IMR-90 (cell line): ENCODE data around the gene RAPGEF1. TPM values are rescaled to one million over a fixed set of nuclear protein-coding genes. Genes with fewer than 3 reads are reported as not detected.

Experiments used
- ATAC-seq: fragments of 200-7000 bp; cut with Tn5 transposase; 2 replicates; pipeline ENCODE4 v1.9.1; 2020; ENCODE audit warnings: low read depth, mild to moderate bottlenecking, moderate library complexity
- BruUV-seq: library from RNA; stranded (reverse); fragments of 400-500 nt; replicated peaks from 2 replicates; lab custom pipeline; 2021; lab: Mats Ljungman, UMichigan
- CTCF ChIA-PET: fragments of 300-600 bp; formaldehyde crosslinking; extraction: SDS; loops from one replicate; lab custom pipeline; 2021; ENCODE audit warnings: antibody characterized with exemption; lab: Yijun Ruan, JAX
- POLR2A ChIA-PET: fragments of 300-600 bp; sonication (Branson Sonifier 250); formaldehyde crosslinking; loops from one replicate; lab custom pipeline; 2022; ENCODE audit warnings: antibody characterized with exemption; ENCODE audit not compliant: unreplicated experiment; lab: Charles Lee
- DNase-seq: peaks from one replicate; pipeline ENCODE4 v3.0.0; 2013
- H2AFZ ChIP-seq: replicated peaks from 2 replicates; pipeline ENCODE3; 2013; ENCODE audit warnings: low read length, mild to moderate bottlenecking; ENCODE audit not compliant: poor library complexity
- H2AK5ac ChIP-seq: 2 replicates; pipeline ENCODE4 v1.6.1; 2013; ENCODE audit warnings: low read depth, low read length, inconsistent platforms
- H2AK9ac ChIP-seq: replicated peaks from 2 replicates; pipeline ENCODE3; 2013; ENCODE audit warnings: mild to moderate bottlenecking, low read depth, low read length, moderate library complexity; ENCODE audit not compliant: poor library complexity
- H2BK120ac ChIP-seq: 2 replicates; pipeline ENCODE4 v1.6.1; 2013; ENCODE audit warnings: low read depth, low read length, inconsistent platforms
- H2BK15ac ChIP-seq: 3 replicates; pipeline ENCODE4 v1.6.1; 2013; ENCODE audit warnings: low read depth, low read length, inconsistent platforms
- H2BK20ac ChIP-seq: 2 replicates; pipeline ENCODE4 v1.6.1; 2013; ENCODE audit warnings: low read depth, mild to moderate bottlenecking, inconsistent platforms, low read length, moderate library complexity
- H2BK5ac ChIP-seq: 2 replicates; pipeline ENCODE4 v1.6.1; 2013; ENCODE audit warnings: mild to moderate bottlenecking, low read depth, low read length, inconsistent platforms; ENCODE audit not compliant: poor library complexity, severe bottlenecking
- H3K14ac ChIP-seq: replicated peaks from 2 replicates; pipeline ENCODE4 v1.6.1; 2013; ENCODE audit warnings: low read depth, low read length, inconsistent platforms
- H3K18ac ChIP-seq: 2 replicates; pipeline ENCODE4 v1.6.1; 2013; ENCODE audit warnings: low read depth, low read length, control low read depth
- H3K23ac ChIP-seq: 2 replicates; pipeline ENCODE4 v1.6.1; 2013; ENCODE audit warnings: low read depth, low read length, inconsistent platforms
- H3K27ac ChIP-seq: 2 replicates; pipeline ENCODE4 v1.5.1; 2013; ENCODE audit warnings: mild to moderate bottlenecking, control low read depth, low read length; ENCODE audit not compliant: insufficient read depth
- H3K27me3 ChIP-seq: 2 replicates; pipeline ENCODE4 v1.6.1; 2013; ENCODE audit warnings: low read length; ENCODE audit not compliant: control insufficient read depth, insufficient read depth
- H3K36me3 ChIP-seq: 2 replicates; pipeline ENCODE4 v1.6.1; 2013; ENCODE audit warnings: low read length, mixed read lengths; ENCODE audit not compliant: control insufficient read depth, insufficient read depth
- H3K4ac ChIP-seq: 2 replicates; pipeline ENCODE4 v1.6.1; 2013; ENCODE audit warnings: low read depth, low read length, inconsistent platforms
- H3K4me1 ChIP-seq: 2 replicates; pipeline ENCODE4 v1.6.1; 2013; ENCODE audit warnings: low read length, mixed read lengths; ENCODE audit not compliant: control insufficient read depth, insufficient read depth
- H3K4me2 ChIP-seq: 2 replicates; pipeline ENCODE4 v1.6.1; 2013; ENCODE audit warnings: low read depth, mild to moderate bottlenecking, control low read depth, low read length, moderate library complexity
- H3K4me3 ChIP-seq: 2 replicates; pipeline ENCODE4 v1.5.1; 2013; ENCODE audit warnings: low read depth, mild to moderate bottlenecking, control low read depth, low read length, moderate library complexity; ENCODE audit not compliant: insufficient read depth
- H3K56ac ChIP-seq: 2 replicates; pipeline ENCODE4 v1.6.1; 2013; ENCODE audit warnings: low read length, inconsistent platforms; ENCODE audit not compliant: insufficient read depth; ENCODE audit errors: extremely low read depth
- H3K79me1 ChIP-seq, 2 experiments: 2 replicates each; pipeline ENCODE4 v1.6.1; 2013; ENCODE audit warnings: low read length in 2 of 2, inconsistent platforms in 1 of 2, low read depth in 1 of 2
- H3K9ac ChIP-seq: 2 replicates; pipeline ENCODE4 v1.6.1; 2013; ENCODE audit warnings: low read depth, low read length, control low read depth
- H3K9me1 ChIP-seq: 2 replicates; pipeline ENCODE4 v1.6.1; 2013; ENCODE audit warnings: low read length, inconsistent platforms; ENCODE audit not compliant: insufficient read depth
- H3K9me3 ChIP-seq: 2 replicates; pipeline ENCODE4 v1.6.1; 2013; ENCODE audit warnings: low read length; ENCODE audit not compliant: control insufficient read depth, insufficient read depth
- H4K20me1 ChIP-seq: 2 replicates; pipeline ENCODE4 v1.6.1; 2013; ENCODE audit warnings: low read length, inconsistent platforms; ENCODE audit not compliant: insufficient read depth
- H4K5ac ChIP-seq: 2 replicates; pipeline ENCODE4 v1.6.1; 2013; ENCODE audit warnings: mild to moderate bottlenecking, low read depth, low read length, control low read depth
- H4K8ac ChIP-seq, 2 experiments: 2 replicates each; pipeline ENCODE4 v1.6.1; 2013; ENCODE audit warnings: low read depth in 2 of 2, low read length in 2 of 2, control low read depth in 1 of 2, inconsistent platforms in 1 of 2
- H4K91ac ChIP-seq: 2 replicates; pipeline ENCODE4 v1.6.1; 2013; ENCODE audit warnings: low read depth, low read length, inconsistent platforms; ENCODE audit not compliant: insufficient read depth
- BHLHE40 ChIP-seq: fragments of 150-350 bp; IDR thresholded peaks from 2 replicates; pipeline ENCODE4 v1.6.1; 2016; ENCODE audit warnings: mild to moderate bottlenecking, low read depth, low read length
- CEBPB ChIP-seq: IDR thresholded peaks from 2 replicates; pipeline ENCODE4 v1.6.1; 2012; ENCODE audit warnings: low read depth, low read length, improper control_type of control experiment
- CHD1 ChIP-seq: IDR thresholded peaks from 2 replicates; pipeline ENCODE4 v1.6.1; 2012; ENCODE audit warnings: low read depth, low read length, improper control_type of control experiment
- FOS ChIP-seq: fragments of 150-350 bp; IDR thresholded peaks from 2 replicates; pipeline ENCODE4 v1.6.1; 2016; ENCODE audit warnings: low read depth, low read length
- MAZ ChIP-seq: IDR thresholded peaks from 2 replicates; pipeline ENCODE4 v1.6.1; 2012; ENCODE audit warnings: low read depth, mild to moderate bottlenecking, low read length, improper control_type of control experiment, moderate library complexity, borderline replicate concordance
- MXI1 ChIP-seq: IDR thresholded peaks from 2 replicates; pipeline ENCODE4 v1.6.1; 2012; ENCODE audit warnings: low read depth, mild to moderate bottlenecking, low read length, moderate library complexity, borderline replicate concordance
- NFE2L2 ChIP-seq: fragments of 150-350 bp; IDR thresholded peaks from 2 replicates; pipeline ENCODE4 v1.6.1; 2016; ENCODE audit warnings: low read depth, mild to moderate bottlenecking, low read length
- POLR2A ChIP-seq: IDR thresholded peaks from 2 replicates; pipeline ENCODE4 v1.6.1; 2012; ENCODE audit warnings: mild to moderate bottlenecking, low read depth, low read length
- RAD21 ChIP-seq: IDR thresholded peaks from 2 replicates; pipeline ENCODE4 v1.6.1; 2012; ENCODE audit warnings: low read length, improper control_type of control experiment
- RCOR1 ChIP-seq: IDR thresholded peaks from 2 replicates; pipeline ENCODE4 v1.6.1; 2012; ENCODE audit warnings: mild to moderate bottlenecking, low read length, improper control_type of control experiment; ENCODE audit not compliant: insufficient replicate concordance
- RFX5 ChIP-seq: IDR thresholded peaks from 2 replicates; pipeline ENCODE4 v1.8.0; 2012; ENCODE audit warnings: low read depth, mild to moderate bottlenecking, low read length, moderate library complexity
- WGBS, 2 experiments: methylation state at CpG; one replicate each; pipeline versions ENCODE4 v1.1.5 to v1.1.7; 2013; ENCODE audit warnings: missing lambda C conversion rate in 2 of 2; ENCODE audit not compliant: insufficient read length in 1 of 2; ENCODE audit errors: extremely low coverage in 2 of 2; 5-methylcytosine and 5-hydroxymethylcytosine counted together
- dilution Hi-C: fragments of 300-500 bp; cut with HindIII; formaldehyde crosslinking; loops from one replicate; pipeline ENCODE4 v1.14.3; 2018; ENCODE audit warnings: low sequenced_read_pairs; ENCODE audit not compliant: unreplicated experiment
- in situ Hi-C: fragments of 300-500 bp; cut with MboI; formaldehyde crosslinking; loops from 3 replicates; pipeline ENCODE4 v1.14.3; 2019; ENCODE audit warnings: low sequenced_read_pairs, inconsistent platforms, mixed read lengths
- intact Hi-C: fragments of 100-400 bp; cut with micrococcal nuclease; formaldehyde crosslinking; loops from 2 replicates; pipeline ENCODE4 v1.10.0; 2022
- polyA plus RNA-seq, 3 experiments: library from polyadenylated mRNA; depleted of rRNA; stranded (reverse); fragments of >200 nt; gene quantifications; 2 replicates each; pipeline ENCODE4 v1.2.3, GENCODE V29; 2012; ENCODE audit warnings: low replicate concordance in 1 of 3
- total RNA-seq: library from RNA; depleted of rRNA; stranded (reverse); fragments of >200 nt; gene quantifications from 2 replicates; pipeline ENCODE4 v1.2.3, GENCODE V29; 2012
- TF ChIP-seq, protein P1 (sequence below): fragments of 150-350 bp; IDR thresholded peaks from 2 replicates; pipeline ENCODE4 v1.6.1; 2016; ENCODE audit warnings: low read depth, mild to moderate bottlenecking, low read length, moderate library complexity, borderline replicate concordance

RAPGEF1 gene
- total and polyA plus RNA-seq, 2 of the 4 experiments (the other 2 are of a cell fraction) = 13.1 to 22.3 TPM

DNA sequence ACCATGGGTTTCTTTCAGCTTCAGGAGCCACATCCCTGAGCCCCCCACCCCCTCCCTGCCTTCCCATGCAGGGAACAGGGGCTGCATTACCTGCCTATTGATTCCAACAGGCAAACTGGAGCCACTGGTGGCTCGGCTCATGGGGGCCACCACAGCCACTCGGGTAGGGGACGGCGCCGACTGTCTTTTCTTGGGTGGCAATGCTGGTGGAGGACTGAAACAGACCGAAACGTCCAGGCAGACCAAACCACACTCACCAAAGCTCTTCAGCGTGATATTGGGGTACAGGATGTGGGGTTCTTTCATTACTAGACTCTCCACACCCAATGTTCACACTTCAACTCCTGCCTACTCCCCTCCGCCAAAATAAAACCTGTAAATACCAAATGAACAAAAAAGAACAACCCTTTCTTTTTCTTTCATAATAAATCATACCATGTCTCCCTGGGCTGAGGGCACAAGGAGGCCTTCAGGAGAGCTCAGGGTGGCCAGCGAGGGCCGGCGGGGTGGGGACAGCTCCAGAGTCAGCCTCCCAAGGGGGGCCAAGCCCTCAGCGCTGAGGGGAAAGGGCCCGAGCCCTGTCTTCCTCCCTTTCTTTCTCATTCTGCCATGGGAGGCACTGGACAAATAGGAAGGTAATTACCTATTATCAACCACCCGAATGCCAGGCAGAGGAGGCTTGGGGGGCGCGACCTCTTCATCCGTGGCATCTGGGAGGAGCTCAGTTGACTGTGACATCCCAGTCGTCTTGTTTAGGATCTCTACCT is 111.2 kb downstream of the RAPGEF1 start:
- no peak overlapping the region for H3K27ac ChIP-seq
- no peak overlapping the region for H3K56ac ChIP-seq
- ChIA-PET CTCF (interaction anchor here (0.5 kb wide), 1 partner anchor 96 kb away, joined by 3 read pairs; no protein-coding TSS in a partner anchor), POLR2A (no interaction called here)
- no peak overlapping the region for H3K4me3 ChIP-seq
- peak overlapping the region; percentile 76 for H2BK5ac ChIP-seq
- peaks cover 20% of the 10 kb centered on the region; the same call in 1 of the 2 replicates for H3K36me3 ChIP-seq
- H2AK9ac ChIP-seq = peak overlapping the region; percentile 4
- in situ Hi-C loops (no loop called here), dilution Hi-C loops (no loop called here), intact Hi-C loops (loop anchor here (2.0 kb wide), 1 partner anchor 22 kb away; no protein-coding TSS in a partner anchor)
- H3K9me1 ChIP-seq = peaks cover 31% of the 10 kb centered on the region
- H3K4me1 ChIP-seq = peaks cover 15% of the 10 kb centered on the region
- no peak for TF ChIP-seq RFX5
- TF ChIP-seq MAZ = no peak
- no peak for TF ChIP-seq NFE2L2
- TF ChIP-seq BHLHE40 = no peak
- no peak for TF ChIP-seq MXI1
- TF ChIP-seq RCOR1 = no peak
- TF ChIP-seq CEBPB = no peak
- no peak for TF ChIP-seq CHD1
- TF ChIP-seq POLR2A = no peak
- TF ChIP-seq, protein P1, sequence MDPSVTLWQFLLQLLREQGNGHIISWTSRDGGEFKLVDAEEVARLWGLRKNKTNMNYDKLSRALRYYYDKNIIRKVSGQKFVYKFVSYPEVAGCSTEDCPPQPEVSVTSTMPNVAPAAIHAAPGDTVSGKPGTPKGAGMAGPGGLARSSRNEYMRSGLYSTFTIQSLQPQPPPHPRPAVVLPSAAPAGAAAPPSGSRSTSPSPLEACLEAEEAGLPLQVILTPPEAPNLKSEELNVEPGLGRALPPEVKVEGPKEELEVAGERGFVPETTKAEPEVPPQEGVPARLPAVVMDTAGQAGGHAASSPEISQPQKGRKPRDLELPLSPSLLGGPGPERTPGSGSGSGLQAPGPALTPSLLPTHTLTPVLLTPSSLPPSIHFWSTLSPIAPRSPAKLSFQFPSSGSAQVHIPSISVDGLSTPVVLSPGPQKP = no peak
- no peak for TF ChIP-seq RAD21
- TF ChIP-seq FOS = no peak
- DNase-seq = no peak
- H3K9ac ChIP-seq = no peak overlapping the region
- H3K4me2 ChIP-seq = no peak overlapping the region
- H2AFZ ChIP-seq = no peak overlapping the region
- H2BK15ac ChIP-seq = peak overlapping the region; percentile 79; the same call in 1 of the 3 replicates
- H3K23ac ChIP-seq = no peak overlapping the region
- no peak overlapping the region for H4K91ac ChIP-seq
- 100% methylated on average over 1 of the region's 19 CpGs; no CpG with 5 or more reads in 1 of the 2 experiments for WGBS, 2 experiments
- no peaks in the 10 kb centered on the region for H3K9me3 ChIP-seq
- H3K27me3 ChIP-seq = no peaks in the 10 kb centered on the region
- H4K20me1 ChIP-seq = 0 out of 2 replicates have a peak, but pooled peaks cover 5% of the 10 kb centered on the region
- no peak for ATAC-seq
- H4K8ac ChIP-seq = peak overlapping the region in 1 of 2 experiments; percentile 67; a peak in 2 of 4 replicates
- peaks cover 5 to 23% of the 10 kb centered on the region in 2 experiments; a peak in 2 of 4 replicates for H3K79me1 ChIP-seq
- BruUV-seq = no TSS peak
- no peak overlapping the region for H4K5ac ChIP-seq
- peak overlapping the region; percentile 53; the same call in 1 of the 2 replicates for H3K4ac ChIP-seq
- peak overlapping the region; percentile 76; the same call in 1 of the 2 replicates for H3K14ac ChIP-seq
- peak overlapping the region; percentile 78; the same call in 1 of the 2 replicates for H2BK120ac ChIP-seq
- no peak overlapping the region; the same call in 1 of the 2 replicates for H2BK20ac ChIP-seq
- peak overlapping the region; percentile 52; the same call in 1 of the 2 replicates for H2AK5ac ChIP-seq
- H3K18ac ChIP-seq = no peak overlapping the region
